ENCODE data around the gene CERK. TPM values are rescaled to one million over a fixed set of nuclear protein-coding genes. Genes with fewer than 3 reads are reported as not detected.

CERK gene
- total and polyA plus RNA-seq, 2 of the 8 experiments (the other 6 are each of a cell fraction or from before 2014, with no cell fraction given), result 26.6 to 59.0 TPM

DNA sequence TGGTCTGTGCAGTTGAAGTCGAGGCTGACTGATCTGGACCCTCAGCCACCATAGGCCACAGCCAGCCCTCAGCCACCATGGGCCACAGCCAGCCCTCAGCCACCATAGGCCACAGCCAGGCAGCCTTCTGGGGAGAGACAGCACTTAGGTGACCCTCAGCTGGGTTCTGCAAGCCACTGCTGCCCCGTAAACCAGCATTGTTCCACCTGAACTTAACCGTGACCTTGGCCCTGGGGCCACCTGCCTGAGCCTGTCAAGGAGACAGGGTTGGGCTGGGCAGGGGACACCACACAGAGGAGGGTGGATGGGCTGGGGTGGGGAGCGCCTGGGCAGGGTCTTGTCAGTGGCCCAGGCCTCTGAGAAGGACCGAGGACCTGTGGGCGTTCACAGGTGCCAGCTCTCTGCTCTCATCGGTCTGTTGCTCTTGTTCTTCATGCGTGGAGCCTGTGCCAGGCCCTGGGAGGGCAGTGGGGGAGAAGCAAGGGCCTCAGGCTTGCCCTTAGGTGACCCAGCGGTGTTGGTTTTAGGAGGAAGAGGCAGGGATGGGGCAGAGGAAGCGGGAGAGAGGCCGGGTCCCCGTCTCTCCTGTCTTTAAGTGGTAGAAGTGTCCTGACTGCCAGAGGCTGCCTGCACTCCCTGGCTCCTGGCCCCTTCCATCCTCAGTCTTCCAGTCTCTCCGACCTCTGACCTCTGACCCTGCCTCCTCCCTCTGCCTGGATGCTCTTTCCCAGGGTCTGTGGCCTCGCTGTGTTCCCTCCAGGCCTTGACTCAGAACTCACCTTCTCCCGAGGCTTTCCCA lies 81.0 kb downstream of the CERK start:
- no peak for FAIRE-seq

More for the DNA sequence above, 81.0 kb downstream of the CERK start:
- no peak overlapping the region for H3K18ac ChIP-seq (ENCODE audit: extremely low read depth, low read length)
- no peak overlapping the region for H3K4me2 ChIP-seq (ENCODE audit: insufficient read depth in 1 of 2, low read depth in 2 of 2, low read length in 2 of 2)
- H4K8ac ChIP-seq (ENCODE audit: extremely low read depth, insufficient read depth, low read length), result peak overlapping the region; percentile 82; the same call in 1 of the 2 replicates
- H3K23me2 ChIP-seq (ENCODE audit: low read depth, low read length), result no peaks in the 10 kb centered on the region
- no peak overlapping the region for H2BK12ac ChIP-seq (ENCODE audit: low read depth, low read length)
- peaks cover 0 to 4% (median 2%) of the 10 kb centered on the region in 4 experiments; a peak in 2 of 7 replicates for H3K4me1 ChIP-seq (replicated peaks in 1 of 4; ENCODE audit: control insufficient read depth in 3 of 4, insufficient read depth in 4 of 4, low read length in 3 of 4)
- peaks cover 5% of the 10 kb centered on the region; the same call in 1 of the 2 replicates for H3K79me1 ChIP-seq (ENCODE audit: low read depth, low read length)
- no peak overlapping the region for H2BK20ac ChIP-seq (ENCODE audit: low read length)
- H3K79me2 ChIP-seq (ENCODE audit: control insufficient read depth in 1 of 2, insufficient read depth in 2 of 2, low read length in 2 of 2), result no peaks in the 10 kb centered on the region
- H3K27me3 ChIP-seq (replicated peaks in 1 of 4; ENCODE audit: control insufficient read depth in 3 of 4, extremely low read depth in 1 of 4, insufficient read depth in 3 of 4, low read length in 3 of 4), result no peaks in the 10 kb centered on the region
- H3K9ac ChIP-seq (replicated peaks in 1 of 4; ENCODE audit: extremely low read depth in 1 of 4, low read depth in 3 of 4, low read length in 3 of 4), result no peak overlapping the region
- H2BK15ac ChIP-seq (ENCODE audit: low read length), result no peak overlapping the region
- no peak overlapping the region for H3K4ac ChIP-seq (replicated peaks; ENCODE audit: insufficient read length, low read depth, low read length)
- no peak overlapping the region for H3K4me3 ChIP-seq (ENCODE audit: extremely low read depth in 1 of 4, insufficient read depth in 2 of 4, low read depth in 3 of 4, low read length in 4 of 4)
- no peak overlapping the region for H2BK120ac ChIP-seq (replicated peaks; ENCODE audit: low read depth, low read length)
- no peak overlapping the region for H3K27ac ChIP-seq (ENCODE audit: low read depth, low read length)
- no peaks in the 10 kb centered on the region for H3K36me3 ChIP-seq (ENCODE audit: control insufficient read depth in 2 of 4, insufficient read depth in 4 of 4, low read length in 3 of 4)
- H4K20me1 ChIP-seq (replicated peaks in 1 of 2; ENCODE audit: control insufficient read depth in 1 of 2, insufficient read depth in 2 of 2, low read length in 2 of 2), result peaks cover 0 to 4% of the 10 kb centered on the region in 2 experiments
- H2BK5ac ChIP-seq (ENCODE audit: low read depth, low read length), result no peak overlapping the region
- 95% methylated on average over 15 of the region's 15 CpGs; no CpG with 5 or more reads in 1 of the 2 experiments for WGBS, 2 experiments (ENCODE audit: extremely low coverage in 1 of 2, insufficient coverage in 1 of 2, insufficient read length in 1 of 2, insufficient replicate concordance in 2 of 2, low coverage in 1 of 2, low lambda C conversion rate in 2 of 2, missing lambda C conversion rate in 1 of 2)
- H4K91ac ChIP-seq (replicated peaks; ENCODE audit: insufficient read length, low read length), result no peak overlapping the region
- TF ChIP-seq NRF1 (IDR thresholded peaks at IDR 0.05; ENCODE audit: low read depth, low read length) (no peak), FOSL1 (IDR thresholded peaks at IDR 0.05; ENCODE audit: insufficient read depth, low read depth, low read length) (no peak)
- H4K5ac ChIP-seq (ENCODE audit: insufficient read length, low read depth, low read length), result no peak overlapping the region
- no peak overlapping the region for H2AFZ ChIP-seq (ENCODE audit: low read length)
- H3K56ac ChIP-seq (replicated peaks; ENCODE audit: insufficient read length, low read depth, low read length), result no peak overlapping the region
- DNase-seq (ENCODE audit: low read depth in 1 of 2, low spot score in 2 of 2), result no peak
- no peak overlapping the region for H3K23ac ChIP-seq (ENCODE audit: insufficient read length)
- no peaks in the 10 kb centered on the region for H3K9me3 ChIP-seq (ENCODE audit: insufficient read depth in 2 of 2, low read depth in 1 of 2, low read length in 1 of 2)
- no peak overlapping the region for H3K14ac ChIP-seq (ENCODE audit: insufficient read length)
- CTCF ChIA-PET (ENCODE audit: partially characterized antibody), result interaction anchor here (1.7 to 4.0 kb wide), 2 partner anchors 14 to 94 kb away, joined by 5 to 13 read pairs; no protein-coding TSS in a partner anchor
- POLR2A ChIA-PET (ENCODE audit: partially characterized antibody), result no interaction called here
- no peak overlapping the region for H2AK5ac ChIP-seq (ENCODE audit: low read depth, low read length)

All from H1 (cell line).